ENCODE results near the gene FGGY. TPM values are rescaled to one million over a fixed set of nuclear protein-coding genes. Genes with fewer than 3 reads are reported as not detected.

FGGY gene
- total and polyA plus RNA-seq, 4 donors, result 16.0 to 67.0 (median 43.4) TPM

DNA sequence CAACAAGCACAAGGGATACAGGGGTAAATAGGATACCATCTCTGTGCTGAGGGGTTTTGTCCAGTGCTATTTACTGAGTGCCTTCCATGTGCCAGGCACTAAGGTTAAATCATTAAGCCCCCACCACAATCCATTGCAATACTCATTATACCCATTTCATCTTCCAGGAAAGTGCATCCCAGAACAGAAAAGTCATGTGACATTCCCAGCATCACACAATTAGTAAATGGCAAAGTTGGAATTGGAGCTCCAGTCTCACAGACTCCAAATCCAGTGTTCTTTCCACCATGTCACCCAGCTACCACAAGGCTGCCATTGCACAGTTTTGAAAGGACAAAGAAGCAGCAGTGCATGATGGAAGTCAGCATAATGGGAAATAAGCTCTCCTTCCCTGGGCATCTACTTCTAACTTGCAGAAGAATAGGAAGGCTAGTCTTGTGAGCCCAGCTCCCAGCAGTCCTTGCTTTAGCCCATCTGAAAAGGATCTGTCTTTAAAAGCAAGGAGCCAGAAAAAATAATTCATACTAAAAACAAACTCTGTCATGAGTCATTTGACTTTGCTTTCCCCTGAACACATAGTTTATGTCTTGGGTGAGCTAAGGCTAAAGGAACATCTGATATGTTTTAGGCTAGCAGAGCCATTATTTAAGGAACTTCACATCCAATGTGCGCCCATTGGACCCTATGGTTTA, 406.5 kb downstream of the FGGY start:
- H3K9me3 ChIP-seq (ENCODE audit: control insufficient read depth in 4 of 4, low read length in 3 of 4), result no peaks in the 10 kb centered on the region
- 97% methylated on average over 1 of the region's 1 CpG for WGBS
- TF ChIP-seq GABPA (IDR thresholded peaks at IDR 0.05 in 1 of 2, conservative IDR thresholded peaks at IDR 0.05 in 1 of 2), result no peak
- TF ChIP-seq, protein P1, sequence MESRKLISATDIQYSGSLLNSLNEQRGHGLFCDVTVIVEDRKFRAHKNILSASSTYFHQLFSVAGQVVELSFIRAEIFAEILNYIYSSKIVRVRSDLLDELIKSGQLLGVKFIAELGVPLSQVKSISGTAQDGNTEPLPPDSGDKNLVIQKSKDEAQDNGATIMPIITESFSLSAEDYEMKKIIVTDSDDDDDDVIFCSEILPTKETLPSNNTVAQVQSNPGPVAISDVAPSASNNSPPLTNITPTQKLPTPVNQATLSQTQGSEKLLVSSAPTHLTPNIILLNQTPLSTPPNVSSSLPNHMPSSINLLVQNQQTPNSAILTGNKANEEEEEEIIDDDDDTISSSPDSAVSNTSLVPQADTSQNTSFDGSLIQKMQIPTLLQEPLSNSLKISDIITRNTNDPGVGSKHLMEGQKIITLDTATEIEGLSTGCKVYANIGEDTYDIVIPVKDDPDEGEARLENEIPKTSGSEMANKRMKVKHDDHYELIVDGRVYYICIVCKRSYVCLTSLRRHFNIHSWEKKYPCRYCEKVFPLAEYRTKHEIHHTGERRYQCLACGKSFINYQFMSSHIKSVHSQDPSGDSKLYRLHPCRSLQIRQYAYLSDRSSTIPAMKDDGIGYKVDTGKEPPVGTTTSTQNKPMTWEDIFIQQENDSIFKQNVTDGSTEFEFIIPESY (IDR thresholded peaks at IDR 0.05), result no peak
- TF ChIP-seq, protein P2, sequence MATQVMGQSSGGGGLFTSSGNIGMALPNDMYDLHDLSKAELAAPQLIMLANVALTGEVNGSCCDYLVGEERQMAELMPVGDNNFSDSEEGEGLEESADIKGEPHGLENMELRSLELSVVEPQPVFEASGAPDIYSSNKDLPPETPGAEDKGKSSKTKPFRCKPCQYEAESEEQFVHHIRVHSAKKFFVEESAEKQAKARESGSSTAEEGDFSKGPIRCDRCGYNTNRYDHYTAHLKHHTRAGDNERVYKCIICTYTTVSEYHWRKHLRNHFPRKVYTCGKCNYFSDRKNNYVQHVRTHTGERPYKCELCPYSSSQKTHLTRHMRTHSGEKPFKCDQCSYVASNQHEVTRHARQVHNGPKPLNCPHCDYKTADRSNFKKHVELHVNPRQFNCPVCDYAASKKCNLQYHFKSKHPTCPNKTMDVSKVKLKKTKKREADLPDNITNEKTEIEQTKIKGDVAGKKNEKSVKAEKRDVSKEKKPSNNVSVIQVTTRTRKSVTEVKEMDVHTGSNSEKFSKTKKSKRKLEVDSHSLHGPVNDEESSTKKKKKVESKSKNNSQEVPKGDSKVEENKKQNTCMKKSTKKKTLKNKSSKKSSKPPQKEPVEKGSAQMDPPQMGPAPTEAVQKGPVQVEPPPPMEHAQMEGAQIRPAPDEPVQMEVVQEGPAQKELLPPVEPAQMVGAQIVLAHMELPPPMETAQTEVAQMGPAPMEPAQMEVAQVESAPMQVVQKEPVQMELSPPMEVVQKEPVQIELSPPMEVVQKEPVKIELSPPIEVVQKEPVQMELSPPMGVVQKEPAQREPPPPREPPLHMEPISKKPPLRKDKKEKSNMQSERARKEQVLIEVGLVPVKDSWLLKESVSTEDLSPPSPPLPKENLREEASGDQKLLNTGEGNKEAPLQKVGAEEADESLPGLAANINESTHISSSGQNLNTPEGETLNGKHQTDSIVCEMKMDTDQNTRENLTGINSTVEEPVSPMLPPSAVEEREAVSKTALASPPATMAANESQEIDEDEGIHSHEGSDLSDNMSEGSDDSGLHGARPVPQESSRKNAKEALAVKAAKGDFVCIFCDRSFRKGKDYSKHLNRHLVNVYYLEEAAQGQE (IDR thresholded peaks at IDR 0.05), result no peak
- no peak for TF ChIP-seq HNF4G (IDR thresholded peaks at IDR 0.05)
- no peak for TF ChIP-seq FOXA2 (IDR thresholded peaks at IDR 0.05)
- no peak for TF ChIP-seq RAD21 (IDR thresholded peaks at IDR 0.05)
- TF ChIP-seq RXRA (IDR thresholded peaks at IDR 0.05), result no peak
- TF ChIP-seq, protein P3, sequence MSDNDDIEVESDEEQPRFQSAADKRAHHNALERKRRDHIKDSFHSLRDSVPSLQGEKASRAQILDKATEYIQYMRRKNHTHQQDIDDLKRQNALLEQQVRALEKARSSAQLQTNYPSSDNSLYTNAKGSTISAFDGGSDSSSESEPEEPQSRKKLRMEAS (IDR thresholded peaks at IDR 0.05), result no peak
- TF ChIP-seq, protein P4, sequence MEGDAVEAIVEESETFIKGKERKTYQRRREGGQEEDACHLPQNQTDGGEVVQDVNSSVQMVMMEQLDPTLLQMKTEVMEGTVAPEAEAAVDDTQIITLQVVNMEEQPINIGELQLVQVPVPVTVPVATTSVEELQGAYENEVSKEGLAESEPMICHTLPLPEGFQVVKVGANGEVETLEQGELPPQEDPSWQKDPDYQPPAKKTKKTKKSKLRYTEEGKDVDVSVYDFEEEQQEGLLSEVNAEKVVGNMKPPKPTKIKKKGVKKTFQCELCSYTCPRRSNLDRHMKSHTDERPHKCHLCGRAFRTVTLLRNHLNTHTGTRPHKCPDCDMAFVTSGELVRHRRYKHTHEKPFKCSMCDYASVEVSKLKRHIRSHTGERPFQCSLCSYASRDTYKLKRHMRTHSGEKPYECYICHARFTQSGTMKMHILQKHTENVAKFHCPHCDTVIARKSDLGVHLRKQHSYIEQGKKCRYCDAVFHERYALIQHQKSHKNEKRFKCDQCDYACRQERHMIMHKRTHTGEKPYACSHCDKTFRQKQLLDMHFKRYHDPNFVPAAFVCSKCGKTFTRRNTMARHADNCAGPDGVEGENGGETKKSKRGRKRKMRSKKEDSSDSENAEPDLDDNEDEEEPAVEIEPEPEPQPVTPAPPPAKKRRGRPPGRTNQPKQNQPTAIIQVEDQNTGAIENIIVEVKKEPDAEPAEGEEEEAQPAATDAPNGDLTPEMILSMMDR (IDR thresholded peaks at IDR 0.05; ENCODE audit: low read depth, low read length, missing input control), result no peak
- no peak for TF ChIP-seq EGR1 (IDR thresholded peaks at IDR 0.05; ENCODE audit: low read depth in 2 of 2)
- TF ChIP-seq, protein P5, sequence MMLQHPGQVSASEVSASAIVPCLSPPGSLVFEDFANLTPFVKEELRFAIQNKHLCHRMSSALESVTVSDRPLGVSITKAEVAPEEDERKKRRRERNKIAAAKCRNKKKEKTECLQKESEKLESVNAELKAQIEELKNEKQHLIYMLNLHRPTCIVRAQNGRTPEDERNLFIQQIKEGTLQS (IDR thresholded peaks at IDR 0.05), result no peak
- no peak for TF ChIP-seq FOXA1 (IDR thresholded peaks at IDR 0.05)
- no peak for TF ChIP-seq TAF1 (conservative IDR thresholded peaks at IDR 0.05)
- no peak for TF ChIP-seq YY1 (IDR thresholded peaks at IDR 0.05)
- H3K4me3 ChIP-seq (ENCODE audit: low read depth in 1 of 3, low read length in 3 of 3), result no peak overlapping the region
- peaks cover 0 to 3% (median 0%) of the 10 kb centered on the region in 4 donors for H3K4me1 ChIP-seq (ENCODE audit: control insufficient read depth in 4 of 4, insufficient read depth in 4 of 4, low read length in 3 of 4)
- H3K27ac ChIP-seq (ENCODE audit: low read depth in 1 of 2, low read length in 2 of 2), result no peak overlapping the region
- H3K9ac ChIP-seq (ENCODE audit: low read depth in 1 of 2, low read length in 2 of 2), result no peak overlapping the region
- DNase-seq (ENCODE audit: low spot score), result no peak
- H3K36me3 ChIP-seq (ENCODE audit: control insufficient read depth in 4 of 4, insufficient read depth in 3 of 4, low read depth in 1 of 4, low read length in 3 of 4), result peaks cover 0 to 2% (median 0%) of the 10 kb centered on the region in 4 donors
- H3K27me3 ChIP-seq (ENCODE audit: control insufficient read depth in 4 of 4, insufficient read depth in 4 of 4, low read length in 3 of 4), result no peaks in the 10 kb centered on the region

DNA sequence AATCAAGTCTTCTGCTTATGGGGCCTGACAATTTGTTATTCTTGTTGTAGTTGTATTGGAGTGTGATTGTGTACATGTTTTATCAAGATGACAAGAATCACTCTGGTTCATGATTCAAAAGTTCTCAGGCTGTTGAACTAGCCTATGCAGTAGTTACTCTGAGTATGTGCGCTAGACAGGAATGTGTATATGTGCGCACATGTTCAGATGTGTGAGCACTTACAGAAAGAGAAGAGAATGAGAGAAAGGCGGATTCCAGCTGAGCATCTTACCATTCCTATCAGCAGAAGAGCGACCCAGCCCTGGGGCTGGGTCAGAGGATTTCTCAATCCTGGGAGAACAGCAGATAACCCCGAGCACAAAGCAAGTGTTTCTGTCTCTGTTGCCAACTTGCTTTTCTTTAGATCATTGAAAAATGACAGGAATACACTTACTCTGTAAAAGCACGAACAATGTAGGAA, 407.1 kb downstream of the FGGY start:
- 71% methylated on average over 6 of the region's 6 CpGs for WGBS
- DNase-seq (ENCODE audit: low spot score), result no peak
- Histone ChIP-seq H3K36me3 (ENCODE audit: control insufficient read depth in 4 of 4, insufficient read depth in 3 of 4, low read depth in 1 of 4, low read length in 3 of 4) (peaks cover 0 to 2% (median 1%) of the 10 kb centered on the region in 4 donors), H3K4me1 (ENCODE audit: control insufficient read depth in 4 of 4, insufficient read depth in 4 of 4, low read length in 3 of 4) (no peaks in the 10 kb centered on the region), H3K27me3 (ENCODE audit: control insufficient read depth in 4 of 4, insufficient read depth in 4 of 4, low read length in 3 of 4) (no peaks in the 10 kb centered on the region), H3K9me3 (ENCODE audit: control insufficient read depth in 4 of 4, low read length in 3 of 4) (no peaks in the 10 kb centered on the region), H3K9ac (ENCODE audit: low read depth in 1 of 2, low read length in 2 of 2) (no peak overlapping the region), H3K27ac (ENCODE audit: low read depth in 1 of 2, low read length in 2 of 2) (no peak overlapping the region), H3K4me3 (ENCODE audit: low read depth in 1 of 3, low read length in 3 of 3) (no peak overlapping the region)
- TF ChIP-seq TAF1 (conservative IDR thresholded peaks at IDR 0.05) (no peak), GABPA (IDR thresholded peaks at IDR 0.05 in 1 of 2, conservative IDR thresholded peaks at IDR 0.05 in 1 of 2) (no peak), HNF4G (IDR thresholded peaks at IDR 0.05) (no peak), EGR1 (IDR thresholded peaks at IDR 0.05; ENCODE audit: low read depth in 2 of 2) (no peak), YY1 (IDR thresholded peaks at IDR 0.05) (no peak), JUND (IDR thresholded peaks at IDR 0.05) (no peak), NR2F2 (IDR thresholded peaks at IDR 0.05) (no peak), SP1 (IDR thresholded peaks at IDR 0.05) (no peak)
- TF ChIP-seq, protein P4 (IDR thresholded peaks at IDR 0.05; ENCODE audit: low read depth, low read length, missing input control), result no peak

All from liver (tissue), 9 donors.